Measurements from ENCODE around the gene TANC1.

TANC1 gene

DNA sequence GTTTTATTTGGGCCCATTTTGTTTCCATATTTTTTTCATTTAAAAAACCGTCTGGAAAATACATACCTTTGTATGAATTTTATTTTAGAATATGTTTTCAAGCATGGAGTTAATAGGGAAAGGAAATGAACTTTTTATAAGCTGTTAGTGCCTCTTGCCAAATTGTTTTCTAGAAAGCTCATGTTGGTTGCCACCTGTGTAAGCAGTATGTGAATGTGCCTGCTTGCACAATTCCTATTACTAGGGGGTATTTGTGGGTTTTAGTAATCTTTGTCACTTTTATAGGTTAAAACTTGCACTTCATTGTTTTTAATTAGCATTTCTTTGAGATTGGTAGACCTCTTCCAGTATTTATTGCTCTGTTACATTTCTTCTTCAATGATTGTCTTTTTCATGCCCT is 107.3 kb downstream of the TANC1 start:
- Histone ChIP-seq H3K27me3 (ENCODE audit: control insufficient read depth, insufficient read depth, low read length) (no peaks in the 10 kb centered on the region), H3K4me3 (ENCODE audit: low read length) (no peak overlapping the region), H3K4me1 (ENCODE audit: control insufficient read depth, insufficient read depth, low read length) (peaks cover 8% of the 10 kb centered on the region), H3K36me3 (ENCODE audit: control insufficient read depth, insufficient read depth, low read length) (no peaks in the 10 kb centered on the region), H3K27ac (ENCODE audit: low read depth, low read length) (no peak overlapping the region), H3K9ac (ENCODE audit: low read length) (no peak overlapping the region)

- Histone ChIP-seq H3K36me3 (ENCODE audit: control insufficient read depth, insufficient read depth, low read length) (no peaks in the 10 kb centered on the region), H3K27me3 (ENCODE audit: control insufficient read depth, insufficient read depth, low read length) (no peaks in the 10 kb centered on the region), H3K4me1 (ENCODE audit: control insufficient read depth, insufficient read depth, low read length) (peaks cover 8% of the 10 kb centered on the region), H3K9ac (ENCODE audit: low read length) (no peak overlapping the region), H3K27ac (ENCODE audit: low read depth, low read length) (no peak overlapping the region), H3K4me3 (ENCODE audit: low read length) (no peak overlapping the region)
Measured at GRCh38 chr2:159076241-159076640, 107.8 kb downstream of the TANC1 start.

GRCh38 chr2:159077869-159078268 is 109.4 kb downstream of the TANC1 start:
- H3K4me1 ChIP-seq (ENCODE audit: control insufficient read depth, insufficient read depth, low read length), result peaks cover 4% of the 10 kb centered on the region

GRCh38 chr2:159078443-159078842 is 110.0 kb downstream of the TANC1 start:
- Histone ChIP-seq H3K9ac (ENCODE audit: low read length) (no peak overlapping the region), H3K27me3 (ENCODE audit: control insufficient read depth, insufficient read depth, low read length) (no peaks in the 10 kb centered on the region), H3K4me3 (ENCODE audit: low read length) (no peak overlapping the region), H3K27ac (ENCODE audit: low read depth, low read length) (no peak overlapping the region), H3K4me1 (ENCODE audit: control insufficient read depth, insufficient read depth, low read length) (peaks cover 6% of the 10 kb centered on the region), H3K36me3 (ENCODE audit: control insufficient read depth, insufficient read depth, low read length) (no peaks in the 10 kb centered on the region)

More at GRCh38 chr2:159077869-159078268, 109.4 kb downstream of the TANC1 start:
- Histone ChIP-seq H3K27ac (ENCODE audit: low read depth, low read length) (no peak overlapping the region), H3K4me3 (ENCODE audit: low read length) (no peak overlapping the region), H3K9ac (ENCODE audit: low read length) (no peak overlapping the region), H3K27me3 (ENCODE audit: control insufficient read depth, insufficient read depth, low read length) (no peaks in the 10 kb centered on the region), H3K36me3 (ENCODE audit: control insufficient read depth, insufficient read depth, low read length) (no peaks in the 10 kb centered on the region)

DNA sequence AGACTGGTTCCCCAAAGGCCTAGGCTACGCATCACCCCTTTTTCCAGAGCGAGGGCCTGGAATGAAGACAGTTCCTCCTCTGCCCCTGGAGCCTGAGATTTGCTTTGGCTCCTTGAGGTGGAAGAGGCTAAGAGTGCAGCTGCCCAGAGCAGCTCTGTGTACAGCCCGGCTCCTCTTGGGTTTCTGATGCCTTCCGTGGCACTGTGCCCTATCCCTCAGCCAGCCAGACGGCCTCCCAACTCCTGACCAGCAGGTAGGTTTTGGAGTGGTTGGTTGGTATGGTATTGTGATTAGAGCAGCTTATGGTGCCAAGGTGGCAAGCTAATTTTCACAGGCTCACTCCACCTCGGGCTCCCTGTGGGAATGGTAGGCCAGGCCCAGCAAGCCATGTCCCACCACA is 112.2 kb downstream of the TANC1 start:
- Histone ChIP-seq H3K36me3 (ENCODE audit: control insufficient read depth, insufficient read depth, low read length) (no peaks in the 10 kb centered on the region), H3K27me3 (ENCODE audit: control insufficient read depth, insufficient read depth, low read length) (no peaks in the 10 kb centered on the region), H3K27ac (ENCODE audit: low read depth, low read length) (no peak overlapping the region), H3K4me1 (ENCODE audit: control insufficient read depth, insufficient read depth, low read length) (peaks cover 23% of the 10 kb centered on the region), H3K4me3 (ENCODE audit: low read length) (no peak overlapping the region), H3K9ac (ENCODE audit: low read length) (no peak overlapping the region)

DNA sequence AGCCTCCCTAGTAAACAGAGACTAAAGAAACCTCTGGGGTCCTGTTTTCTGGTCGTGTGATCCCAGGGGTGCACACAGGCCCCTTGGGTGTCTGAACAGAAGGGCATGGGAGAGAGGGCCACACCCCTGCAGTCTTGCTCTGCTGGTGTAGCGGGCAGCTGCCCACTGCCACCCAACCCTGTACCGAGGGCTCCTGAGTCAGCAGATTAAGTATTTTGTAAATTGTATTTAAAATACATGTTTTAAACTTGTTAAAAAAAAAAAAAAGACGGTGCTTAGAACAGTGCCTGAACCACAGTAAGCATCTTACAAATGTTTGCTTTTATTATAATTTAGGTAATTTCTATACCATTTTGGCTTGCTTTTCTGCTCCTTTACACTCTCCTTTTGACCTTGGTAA is 113.7 kb downstream of the TANC1 start:
- no peak overlapping the region for H3K9ac ChIP-seq (ENCODE audit: low read length)
- no peaks in the 10 kb centered on the region for H3K36me3 ChIP-seq (ENCODE audit: control insufficient read depth, insufficient read depth, low read length)
- H3K4me1 ChIP-seq (ENCODE audit: control insufficient read depth, insufficient read depth, low read length), result peaks cover 20% of the 10 kb centered on the region
- H3K27ac ChIP-seq (ENCODE audit: low read depth, low read length), result no peak overlapping the region
- H3K4me3 ChIP-seq (ENCODE audit: low read length), result no peak overlapping the region
- no peaks in the 10 kb centered on the region for H3K27me3 ChIP-seq (ENCODE audit: control insufficient read depth, insufficient read depth, low read length)

DNA sequence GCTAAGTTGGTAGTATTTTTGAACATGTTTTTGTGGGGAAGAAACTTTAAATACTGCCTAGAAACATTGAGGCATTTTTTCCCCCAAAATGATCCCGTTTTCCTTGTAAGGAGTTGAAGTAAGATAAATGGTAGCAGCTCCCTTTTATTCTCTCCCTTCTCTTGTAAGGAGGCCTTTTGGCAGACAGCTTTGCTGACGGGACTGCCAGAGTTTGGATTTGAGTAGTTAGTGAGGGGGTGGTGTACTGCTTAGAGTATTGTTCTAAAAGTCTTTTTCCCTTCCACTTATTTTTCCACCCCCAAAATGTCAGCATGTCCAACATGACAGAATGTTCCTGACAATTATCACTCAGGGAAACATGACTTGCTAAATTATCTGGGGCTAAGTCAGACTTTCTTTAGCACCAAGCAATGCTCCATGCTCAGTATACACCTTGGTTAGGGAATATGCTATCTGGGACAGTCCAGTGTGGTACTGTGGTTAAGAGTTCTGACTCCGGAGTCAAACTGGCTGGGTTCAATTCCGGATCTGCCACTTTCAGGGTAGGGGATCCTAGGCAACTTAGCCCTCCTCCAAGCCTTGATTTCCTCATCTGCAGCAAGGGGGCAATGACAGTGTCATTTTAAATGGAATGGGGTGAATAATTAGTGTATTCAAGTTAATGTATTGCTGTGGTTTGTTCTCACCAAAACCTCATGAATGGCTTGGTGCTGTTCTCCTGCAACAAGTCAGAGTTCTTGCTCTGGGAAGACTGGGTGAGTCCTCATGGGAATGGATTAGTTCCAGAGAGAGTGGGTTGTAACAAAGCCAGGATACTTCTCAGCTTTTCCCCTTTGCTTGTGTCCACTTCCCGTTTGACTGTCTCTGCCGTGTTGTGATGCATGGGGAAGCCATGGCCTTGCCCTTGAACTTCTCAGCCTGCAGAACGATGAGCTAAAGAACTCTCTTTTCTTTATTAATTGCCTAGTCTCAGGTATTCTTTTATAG is 116.2 kb downstream of the TANC1 start:
- Histone ChIP-seq H3K9ac (ENCODE audit: low read length) (no peak overlapping the region), H3K4me3 (ENCODE audit: low read length) (no peak overlapping the region), H3K27me3 (ENCODE audit: control insufficient read depth, insufficient read depth, low read length) (no peaks in the 10 kb centered on the region), H3K4me1 (ENCODE audit: control insufficient read depth, insufficient read depth, low read length) (peaks cover 27% of the 10 kb centered on the region), H3K27ac (ENCODE audit: low read depth, low read length) (peak overlapping the region; percentile 38), H3K36me3 (ENCODE audit: control insufficient read depth, insufficient read depth, low read length) (no peaks in the 10 kb centered on the region)

DNA sequence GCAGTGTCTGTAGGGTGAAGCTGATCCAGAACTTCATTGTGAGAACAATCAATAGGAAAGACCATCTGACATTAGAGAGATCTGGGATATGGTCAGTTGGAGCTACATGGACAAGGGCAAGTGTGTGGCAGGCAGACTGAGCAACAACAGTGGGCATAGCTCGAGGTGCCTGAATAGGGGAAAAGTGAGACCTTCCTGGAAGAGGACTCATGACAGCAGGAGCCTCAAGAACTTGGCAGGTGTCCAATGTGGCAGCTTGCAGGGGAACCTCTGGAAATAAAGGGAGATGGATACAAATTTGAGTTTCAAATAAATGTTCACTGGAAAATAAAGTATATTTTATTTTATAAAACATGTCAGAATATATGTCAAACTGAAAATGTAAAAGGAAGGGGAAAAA is 117.9 kb downstream of the TANC1 start:
- no peaks in the 10 kb centered on the region for H3K36me3 ChIP-seq (ENCODE audit: control insufficient read depth, insufficient read depth, low read length)
- H3K4me1 ChIP-seq (ENCODE audit: control insufficient read depth, insufficient read depth, low read length), result peaks cover 41% of the 10 kb centered on the region
- H3K9ac ChIP-seq (ENCODE audit: low read length), result no peak overlapping the region
- no peak overlapping the region for H3K27ac ChIP-seq (ENCODE audit: low read depth, low read length)
- no peak overlapping the region for H3K4me3 ChIP-seq (ENCODE audit: low read length)
- H3K27me3 ChIP-seq (ENCODE audit: control insufficient read depth, insufficient read depth, low read length), result no peaks in the 10 kb centered on the region

DNA sequence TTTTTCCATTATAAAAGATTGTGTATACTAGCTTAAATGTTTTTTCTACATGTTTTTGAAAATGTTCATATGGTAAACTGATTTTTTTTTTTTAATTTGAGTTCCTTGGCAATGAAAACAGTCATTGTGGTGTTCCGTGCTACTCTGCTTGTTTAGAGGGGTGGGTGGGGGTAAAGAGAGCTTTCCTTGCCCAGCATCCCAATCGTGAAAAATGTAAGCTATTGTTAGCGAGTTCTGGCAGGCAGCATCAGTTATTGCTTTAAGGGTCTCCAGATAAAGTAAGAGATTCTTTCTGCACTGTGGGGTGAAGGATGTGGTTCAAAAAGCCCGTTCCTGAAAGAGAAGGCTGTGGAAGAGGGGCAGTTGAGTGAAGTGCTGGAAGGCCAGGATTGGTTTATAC is 118.4 kb downstream of the TANC1 start:
- Histone ChIP-seq H3K4me1 (ENCODE audit: control insufficient read depth, insufficient read depth, low read length) (peaks cover 45% of the 10 kb centered on the region), H3K4me3 (ENCODE audit: low read length) (no peak overlapping the region), H3K9ac (ENCODE audit: low read length) (no peak overlapping the region), H3K27me3 (ENCODE audit: control insufficient read depth, insufficient read depth, low read length) (no peaks in the 10 kb centered on the region), H3K27ac (ENCODE audit: low read depth, low read length) (no peak overlapping the region), H3K36me3 (ENCODE audit: control insufficient read depth, insufficient read depth, low read length) (no peaks in the 10 kb centered on the region)

DNA sequence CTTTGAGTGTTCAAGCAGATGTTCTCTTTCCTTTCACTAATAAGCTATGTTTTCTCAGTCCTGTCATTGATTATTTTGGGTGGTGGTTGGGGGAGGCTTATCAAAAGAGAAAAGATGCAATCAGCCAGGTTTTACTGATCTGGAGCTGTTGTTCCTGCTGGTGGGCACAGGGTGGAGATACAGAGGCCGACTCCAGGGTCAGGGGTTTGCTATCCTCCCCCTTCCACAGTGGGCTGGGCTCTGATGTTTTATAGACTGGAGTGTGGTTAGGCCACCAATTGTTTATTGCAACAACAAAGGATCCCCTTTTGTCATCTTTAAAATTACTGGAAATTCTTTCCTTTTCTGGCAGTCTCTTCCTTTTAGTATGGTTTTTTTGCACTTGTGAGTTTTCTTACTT is 120.5 kb downstream of the TANC1 start:
- Histone ChIP-seq H3K9ac (ENCODE audit: low read length) (no peak overlapping the region), H3K27me3 (ENCODE audit: control insufficient read depth, insufficient read depth, low read length) (no peaks in the 10 kb centered on the region), H3K36me3 (ENCODE audit: control insufficient read depth, insufficient read depth, low read length) (no peaks in the 10 kb centered on the region), H3K27ac (ENCODE audit: low read depth, low read length) (no peak overlapping the region), H3K4me1 (ENCODE audit: control insufficient read depth, insufficient read depth, low read length) (peaks cover 60% of the 10 kb centered on the region), H3K4me3 (ENCODE audit: low read length) (no peak overlapping the region)

DNA sequence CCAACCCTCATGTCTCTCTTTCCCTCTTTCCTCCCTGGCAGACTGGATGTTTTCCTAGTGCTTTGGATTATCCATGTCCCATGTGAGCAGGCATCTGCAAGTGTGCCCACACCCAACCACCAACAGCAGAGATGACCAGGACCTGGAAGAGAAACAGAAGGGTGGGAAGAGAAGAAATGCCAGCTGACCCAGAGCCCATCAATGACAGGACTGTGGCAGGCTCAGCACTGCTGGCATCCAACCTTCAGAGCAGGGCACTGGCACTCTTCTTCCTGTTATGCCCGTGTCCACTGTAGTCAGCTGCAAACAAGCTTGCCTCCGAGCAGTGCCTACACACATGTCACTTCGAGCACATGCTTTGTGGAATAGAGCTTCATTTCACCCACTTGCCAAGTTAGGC is 121.1 kb downstream of the TANC1 start:
- H3K4me3 ChIP-seq (ENCODE audit: low read length), result no peak overlapping the region
- H3K36me3 ChIP-seq (ENCODE audit: control insufficient read depth, insufficient read depth, low read length), result no peaks in the 10 kb centered on the region
- peak overlapping the region; percentile 12 for H3K27ac ChIP-seq (ENCODE audit: low read depth, low read length)
- peaks cover 63% of the 10 kb centered on the region for H3K4me1 ChIP-seq (ENCODE audit: control insufficient read depth, insufficient read depth, low read length)
- H3K27me3 ChIP-seq (ENCODE audit: control insufficient read depth, insufficient read depth, low read length), result no peaks in the 10 kb centered on the region
- H3K9ac ChIP-seq (ENCODE audit: low read length), result no peak overlapping the region

DNA sequence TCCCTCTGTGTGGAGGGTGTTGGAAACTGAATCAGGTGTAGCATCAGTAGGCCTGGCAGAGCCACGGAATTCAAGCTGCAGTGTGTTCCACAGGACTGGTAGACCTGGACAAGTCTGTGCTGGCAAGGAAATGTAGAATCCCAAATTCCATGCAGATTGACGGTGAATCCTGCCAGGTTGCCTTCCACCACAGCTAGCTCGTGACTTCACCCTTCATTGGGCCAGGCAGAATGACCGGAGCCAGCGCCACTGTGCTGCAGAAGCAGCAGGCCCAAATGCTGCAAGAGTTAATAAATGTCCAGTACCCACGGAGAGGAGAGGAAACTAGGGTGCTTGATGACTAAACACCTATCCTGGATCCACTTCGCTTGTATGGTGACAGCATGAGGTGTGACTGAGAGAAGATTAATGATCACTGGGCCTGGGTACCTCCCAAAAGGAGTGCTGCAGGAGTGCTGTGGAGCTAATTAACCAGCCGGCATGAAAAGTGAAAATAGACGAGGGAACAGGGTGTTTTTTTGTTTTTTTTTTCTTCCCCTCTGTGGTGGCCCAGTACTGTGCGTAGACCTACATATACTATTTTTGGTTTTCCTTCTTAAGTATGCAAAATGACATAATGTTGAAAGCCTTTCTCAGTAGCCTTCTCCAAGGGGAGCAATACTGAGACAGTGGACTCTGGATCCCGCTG is 122.2 kb downstream of the TANC1 start:
- Histone ChIP-seq H3K4me3 (ENCODE audit: low read length) (no peak overlapping the region), H3K27ac (ENCODE audit: low read depth, low read length) (peak overlapping the region; percentile 64), H3K27me3 (ENCODE audit: control insufficient read depth, insufficient read depth, low read length) (no peaks in the 10 kb centered on the region), H3K9ac (ENCODE audit: low read length) (no peak overlapping the region), H3K36me3 (ENCODE audit: control insufficient read depth, insufficient read depth, low read length) (no peaks in the 10 kb centered on the region), H3K4me1 (ENCODE audit: control insufficient read depth, insufficient read depth, low read length) (peaks cover 54% of the 10 kb centered on the region)
